NB4 (cell line): Measurements from ENCODE around the gene SPAG17.

Source experiments
- MYC ChIP-seq: IDR thresholded peaks from 2 replicates; pipeline ENCODE4 v1.6.1; 2011; ENCODE audit warnings: low read depth, low read length
- POLR2A ChIP-seq: IDR thresholded peaks from 2 replicates; pipeline ENCODE4 v1.6.1; 2011; ENCODE audit warnings: mild to moderate bottlenecking; ENCODE audit not compliant: insufficient read length; ENCODE audit errors: extremely low read depth
- TF ChIP-seq, protein P1 (sequence below): IDR thresholded peaks from one replicate; pipeline ENCODE4 v1.5.1; 2012; ENCODE audit warnings: low read depth, low read length
- TF ChIP-seq, protein P2 (sequence below): IDR thresholded peaks from 2 replicates; pipeline ENCODE4 v1.6.1; 2011; ENCODE audit warnings: low read depth, low read length

DNA sequence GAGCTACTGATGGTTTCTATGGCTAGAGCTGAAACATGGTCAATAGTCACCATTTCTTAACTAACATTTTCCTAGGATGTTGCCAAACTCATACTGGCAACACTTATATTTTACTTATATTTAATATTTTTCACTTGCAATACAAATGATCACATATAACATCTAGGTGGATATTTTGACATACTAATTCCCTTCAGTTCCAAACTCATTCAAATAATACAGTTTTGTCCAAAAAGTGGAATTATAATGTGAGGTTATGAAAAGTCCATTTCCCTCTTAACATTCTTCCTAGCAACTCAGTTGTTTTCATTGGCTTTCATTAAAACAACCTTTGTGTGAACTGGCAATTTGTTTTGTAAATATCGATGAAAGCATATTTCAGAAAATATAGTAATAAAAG is 16.0 kb downstream of the SPAG17 start:
- TF ChIP-seq POLR2A (no peak), MYC (no peak)
- TF ChIP-seq, protein P1, sequence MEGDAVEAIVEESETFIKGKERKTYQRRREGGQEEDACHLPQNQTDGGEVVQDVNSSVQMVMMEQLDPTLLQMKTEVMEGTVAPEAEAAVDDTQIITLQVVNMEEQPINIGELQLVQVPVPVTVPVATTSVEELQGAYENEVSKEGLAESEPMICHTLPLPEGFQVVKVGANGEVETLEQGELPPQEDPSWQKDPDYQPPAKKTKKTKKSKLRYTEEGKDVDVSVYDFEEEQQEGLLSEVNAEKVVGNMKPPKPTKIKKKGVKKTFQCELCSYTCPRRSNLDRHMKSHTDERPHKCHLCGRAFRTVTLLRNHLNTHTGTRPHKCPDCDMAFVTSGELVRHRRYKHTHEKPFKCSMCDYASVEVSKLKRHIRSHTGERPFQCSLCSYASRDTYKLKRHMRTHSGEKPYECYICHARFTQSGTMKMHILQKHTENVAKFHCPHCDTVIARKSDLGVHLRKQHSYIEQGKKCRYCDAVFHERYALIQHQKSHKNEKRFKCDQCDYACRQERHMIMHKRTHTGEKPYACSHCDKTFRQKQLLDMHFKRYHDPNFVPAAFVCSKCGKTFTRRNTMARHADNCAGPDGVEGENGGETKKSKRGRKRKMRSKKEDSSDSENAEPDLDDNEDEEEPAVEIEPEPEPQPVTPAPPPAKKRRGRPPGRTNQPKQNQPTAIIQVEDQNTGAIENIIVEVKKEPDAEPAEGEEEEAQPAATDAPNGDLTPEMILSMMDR: no peak
- TF ChIP-seq, protein P2, sequence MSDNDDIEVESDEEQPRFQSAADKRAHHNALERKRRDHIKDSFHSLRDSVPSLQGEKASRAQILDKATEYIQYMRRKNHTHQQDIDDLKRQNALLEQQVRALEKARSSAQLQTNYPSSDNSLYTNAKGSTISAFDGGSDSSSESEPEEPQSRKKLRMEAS: no peak
